SU-DHL-6 (cell line): ENCODE results near the gene UBE2F.

Experiments
- EZH2phosphoT487 ChIP-seq: fragments of 200-600 bp; sonication (generic), shearing (Covaris generic); conservative IDR thresholded peaks from 2 replicates; pipeline ENCODE4 v1.6.1; 2018; ENCODE audit warnings: mild to moderate bottlenecking, antibody characterized with exemption, low read length, moderate library complexity, mixed read lengths
- TF ChIP-seq, protein P1 (sequence below): fragments of 200-600 bp; sonication (generic); IDR thresholded peaks from one replicate; pipeline ENCODE4 v1.5.1; 2017; ENCODE audit warnings: antibody characterized with exemption, mild to moderate bottlenecking, low read length, moderate library complexity; ENCODE audit not compliant: insufficient read depth, poor library complexity, severe bottlenecking

DNA sequence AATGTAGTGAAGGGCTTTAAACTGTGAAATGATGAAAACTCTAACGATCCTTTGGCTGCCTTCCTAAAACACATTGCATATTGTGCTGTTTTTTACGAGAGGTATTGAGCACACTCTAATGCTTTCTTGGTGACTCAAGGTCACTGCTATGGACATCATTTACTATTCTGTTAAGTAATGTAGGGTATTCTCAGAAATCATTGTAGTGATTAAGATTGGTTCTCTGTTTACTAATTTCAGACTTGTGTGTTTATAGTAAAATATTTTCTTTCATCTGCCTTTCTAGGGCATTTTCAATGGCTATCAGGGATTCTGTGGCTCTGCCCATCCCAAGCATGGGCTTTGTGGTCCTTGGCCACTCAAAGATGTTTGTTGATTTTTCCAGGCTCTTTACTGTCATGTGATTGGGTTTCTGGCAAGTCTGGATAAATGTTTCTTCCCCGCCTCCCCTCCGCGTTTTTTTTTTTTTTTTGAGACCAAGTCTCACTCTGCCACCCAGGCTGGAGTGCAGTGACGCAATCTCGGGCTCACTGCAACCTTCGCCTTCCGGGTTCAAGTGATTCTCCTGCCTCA lies 29.3 kb downstream of the UBE2F start:
- TF ChIP-seq, protein P1, sequence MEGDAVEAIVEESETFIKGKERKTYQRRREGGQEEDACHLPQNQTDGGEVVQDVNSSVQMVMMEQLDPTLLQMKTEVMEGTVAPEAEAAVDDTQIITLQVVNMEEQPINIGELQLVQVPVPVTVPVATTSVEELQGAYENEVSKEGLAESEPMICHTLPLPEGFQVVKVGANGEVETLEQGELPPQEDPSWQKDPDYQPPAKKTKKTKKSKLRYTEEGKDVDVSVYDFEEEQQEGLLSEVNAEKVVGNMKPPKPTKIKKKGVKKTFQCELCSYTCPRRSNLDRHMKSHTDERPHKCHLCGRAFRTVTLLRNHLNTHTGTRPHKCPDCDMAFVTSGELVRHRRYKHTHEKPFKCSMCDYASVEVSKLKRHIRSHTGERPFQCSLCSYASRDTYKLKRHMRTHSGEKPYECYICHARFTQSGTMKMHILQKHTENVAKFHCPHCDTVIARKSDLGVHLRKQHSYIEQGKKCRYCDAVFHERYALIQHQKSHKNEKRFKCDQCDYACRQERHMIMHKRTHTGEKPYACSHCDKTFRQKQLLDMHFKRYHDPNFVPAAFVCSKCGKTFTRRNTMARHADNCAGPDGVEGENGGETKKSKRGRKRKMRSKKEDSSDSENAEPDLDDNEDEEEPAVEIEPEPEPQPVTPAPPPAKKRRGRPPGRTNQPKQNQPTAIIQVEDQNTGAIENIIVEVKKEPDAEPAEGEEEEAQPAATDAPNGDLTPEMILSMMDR = no peak
- TF ChIP-seq EZH2phosphoT487 = no peak
